Renal cortex interstitium (tissue), 11 donors: ENCODE measurements around the gene ATXN1. TPM values are rescaled to one million over a fixed set of nuclear protein-coding genes. Genes with fewer than 3 reads are reported as not detected.
"Not testable (repeated sequence)": the region's sequence is repeated elsewhere in the genome, so short reads cannot be mapped to it uniquely, and the experiment has no call there.

Experiments used
- DNase-seq, 11 donors: peaks; one replicate each; pipeline ENCODE4 v3.0.0-alpha.2; 2013; ENCODE audit warnings: low read depth in 9 of 11, low spot score in 4 of 11; ENCODE audit errors: extremely low read depth in 1 of 11
- polyA plus RNA-seq, 3 donors: library from polyadenylated mRNA; unstranded; fragments of 120-200 nt; gene quantifications; one replicate each; pipeline ENCODE4 v1.2.1, GENCODE V29; 2013; ENCODE audit not compliant: insufficient read length in 3 of 3

ATXN1 gene
- polyA plus RNA-seq, 3 donors, result 19.3 to 21.9 (median 19.4) TPM

DNA sequence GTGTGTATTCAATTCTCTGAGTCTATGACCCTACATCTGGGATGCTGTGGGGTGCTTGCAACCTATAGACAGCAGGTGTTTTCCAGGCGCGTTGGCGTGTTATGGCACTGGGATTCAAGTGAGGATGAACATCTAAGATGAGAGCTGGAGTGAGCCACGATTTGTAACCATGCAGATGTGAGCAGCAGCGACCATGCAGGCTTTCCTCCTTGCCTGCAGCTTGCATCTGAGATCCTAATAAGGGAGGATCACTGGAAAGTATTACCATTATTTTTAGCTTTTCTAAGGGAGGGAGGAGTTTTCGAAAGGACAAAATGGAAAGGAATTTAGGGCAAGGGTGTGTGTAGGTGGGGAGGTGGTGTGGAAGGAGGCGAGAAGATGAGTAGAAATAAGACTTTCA is 216.7 kb downstream of the ATXN1 start:
- no peak for DNase-seq

- peak in 10 of 11 donors; percentile 47 to 85 (median 70) for DNase-seq
These were observed 217.3 kb downstream of the ATXN1 start for GRCh38 chr6:16544006-16544405.

- peak in 3 of 11 donors; percentile 13 to 43 (median 35) for DNase-seq
These were observed 217.7 kb downstream of the ATXN1 start for GRCh38 chr6:16543521-16543920.

DNA sequence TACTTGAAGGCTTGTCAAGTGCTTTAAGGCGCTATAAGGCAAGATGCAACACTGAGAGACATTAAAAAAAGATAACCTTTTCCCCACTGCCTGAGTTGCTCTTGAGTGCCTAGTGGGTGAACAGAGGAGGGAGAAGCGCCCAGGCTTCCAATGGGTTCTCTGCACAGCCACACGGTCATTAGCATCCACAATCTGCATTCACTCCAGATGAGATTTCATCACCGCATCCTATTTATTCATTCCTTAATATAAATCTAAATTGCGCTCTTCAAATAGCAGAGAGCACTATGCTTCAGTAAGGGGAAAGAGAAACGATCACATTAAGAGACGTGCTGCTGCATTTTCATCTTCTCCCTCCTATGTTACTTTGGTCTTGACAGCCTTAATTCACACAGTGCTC is 219.2 kb downstream of the ATXN1 start:
- no peak for DNase-seq

DNA sequence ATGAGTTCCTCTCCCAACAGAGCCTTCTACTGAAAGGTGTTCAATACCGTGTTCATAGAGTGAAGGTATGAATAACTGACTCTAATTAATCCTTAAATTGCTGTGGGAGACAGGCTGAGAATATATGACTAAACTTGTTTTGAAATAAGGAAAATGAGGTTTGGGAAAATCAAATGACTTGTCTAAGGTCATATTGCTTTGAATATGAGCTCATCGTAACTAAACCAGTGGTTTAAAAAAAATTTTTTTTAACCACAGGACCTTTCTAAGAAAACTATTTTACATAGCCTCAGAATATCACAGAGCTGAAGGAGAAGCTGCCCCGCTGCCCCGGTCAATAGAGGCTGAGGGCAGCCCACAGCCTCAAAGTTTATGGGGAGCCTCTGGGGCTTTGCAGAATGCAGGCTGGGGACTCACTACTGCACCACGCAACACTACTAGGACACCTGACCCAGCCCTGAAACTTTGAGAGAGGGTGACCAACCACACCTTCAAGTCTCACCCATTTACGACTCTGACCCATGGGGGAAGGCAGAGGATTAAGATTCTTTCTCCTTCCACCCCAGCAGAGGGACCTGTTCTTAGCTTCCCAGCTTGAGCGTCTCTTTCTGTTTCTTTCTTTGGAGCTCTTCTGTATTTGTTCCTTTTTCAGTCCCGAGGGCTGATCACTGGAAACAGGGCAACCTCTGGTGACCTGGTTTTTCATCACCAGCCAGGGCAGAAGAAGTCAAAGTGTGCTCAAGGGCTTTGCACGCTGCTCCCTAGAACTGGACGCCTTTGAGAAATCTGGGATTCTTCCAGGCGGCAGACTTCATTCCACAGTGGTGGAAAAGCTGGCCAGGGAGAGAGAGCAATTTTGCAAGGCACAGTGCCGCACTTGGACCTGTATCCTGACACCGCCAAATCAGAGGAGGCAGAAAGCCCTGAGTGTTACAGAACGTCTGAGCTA is 220.2 kb downstream of the ATXN1 start:
- no peak for DNase-seq

- DNase-seq, result not testable (repeated sequence)
These were observed 220.9 kb downstream of the ATXN1 start for GRCh38 chr6:16540383-16540782.

DNA sequence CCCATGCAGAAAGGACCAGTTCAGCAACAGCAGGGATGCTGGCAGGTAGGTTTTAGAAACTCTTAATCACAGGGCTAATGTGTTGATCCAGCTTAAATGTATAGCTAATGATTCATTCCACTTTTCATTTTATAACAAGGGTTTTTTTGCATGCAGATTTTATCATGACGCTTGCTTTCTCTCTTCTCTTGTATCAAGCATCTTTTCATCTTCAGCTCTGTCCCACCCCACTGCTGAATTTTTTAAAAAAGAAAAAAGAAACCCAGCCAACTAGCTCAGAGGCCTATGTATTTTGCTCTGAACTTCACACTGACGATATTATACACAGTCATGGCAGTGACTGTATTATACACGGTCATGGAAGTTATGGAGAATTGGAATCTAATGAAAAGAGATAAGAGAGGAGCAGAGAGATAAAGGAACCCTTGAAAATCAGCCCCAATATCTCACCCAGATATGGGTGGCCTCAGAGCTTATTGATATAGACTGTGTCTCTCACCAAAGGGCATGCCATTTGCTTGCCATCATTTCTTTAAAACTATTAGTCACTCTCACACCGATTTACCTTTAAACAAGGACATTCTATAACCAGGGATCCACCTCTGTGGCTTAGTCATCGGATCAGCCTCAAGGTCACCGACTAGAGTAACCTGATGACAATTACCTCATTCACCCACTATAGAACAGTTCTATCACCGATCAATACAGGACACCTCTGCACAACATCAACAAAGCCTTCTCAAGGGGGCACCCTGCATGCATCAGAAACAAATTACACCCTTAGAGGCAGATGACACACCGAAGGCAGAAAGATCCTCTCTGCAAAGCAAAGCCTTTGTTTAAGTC is 222.0 kb downstream of the ATXN1 start:
- DNase-seq, result no peak

DNA sequence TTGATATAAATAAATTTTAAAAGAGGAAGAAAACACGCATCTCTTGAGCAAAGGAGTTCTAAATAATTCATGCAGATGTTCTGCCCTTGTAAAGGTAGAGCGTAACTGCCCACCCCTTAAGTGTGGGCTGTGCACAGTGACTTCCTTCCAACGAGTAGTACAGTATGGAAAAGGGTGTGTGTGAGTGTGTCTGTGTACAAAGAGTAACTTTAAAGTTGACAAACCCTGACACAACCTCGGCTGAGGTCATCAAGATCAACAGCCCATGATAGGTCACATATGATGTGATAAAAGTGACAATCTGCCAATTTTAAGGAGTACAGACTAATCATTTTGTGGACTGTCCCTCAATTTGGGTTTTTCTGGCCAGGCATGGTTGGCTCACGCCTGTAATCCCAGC is 225.7 kb downstream of the ATXN1 start:
- no peak for DNase-seq

DNA sequence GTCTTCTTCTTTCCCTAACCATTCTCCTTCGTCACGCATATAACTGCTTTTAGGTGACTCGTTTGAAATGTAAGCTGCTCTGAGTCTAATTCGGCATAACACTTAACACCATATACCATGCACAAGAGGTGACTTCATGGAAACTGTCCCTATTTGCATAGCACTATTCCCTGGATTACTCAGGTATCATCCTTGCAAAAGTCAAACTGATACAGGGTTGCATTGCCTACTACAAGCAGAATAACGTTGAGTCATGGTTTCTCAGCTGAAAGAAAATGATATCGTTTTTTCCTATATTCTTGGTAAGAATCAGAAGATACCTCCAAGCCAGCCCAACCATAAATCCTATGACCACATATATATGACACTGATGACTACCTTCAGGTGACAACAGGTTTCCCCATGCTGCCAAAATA is 227.5 kb downstream of the ATXN1 start:
- DNase-seq, result no peak

DNA sequence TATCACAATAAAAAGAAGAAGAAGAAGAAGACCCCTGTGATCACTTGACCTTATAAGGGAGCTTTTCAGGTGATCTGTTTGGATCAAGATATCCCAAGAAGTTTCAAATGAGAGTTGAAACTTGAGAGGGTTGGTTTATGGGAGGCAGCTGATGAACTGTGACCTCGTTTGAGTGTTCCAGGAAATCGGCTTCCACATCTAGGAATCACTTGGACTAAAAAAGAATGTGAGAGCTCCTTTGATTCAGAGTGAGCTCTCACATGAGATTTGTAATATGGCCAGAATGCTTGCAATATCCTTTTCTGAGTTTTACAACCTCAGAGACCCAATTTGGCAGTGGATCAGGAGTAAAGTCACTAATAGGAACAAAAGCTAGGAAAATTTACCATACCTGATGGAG is 228.1 kb downstream of the ATXN1 start:
- DNase-seq, result no peak

DNA sequence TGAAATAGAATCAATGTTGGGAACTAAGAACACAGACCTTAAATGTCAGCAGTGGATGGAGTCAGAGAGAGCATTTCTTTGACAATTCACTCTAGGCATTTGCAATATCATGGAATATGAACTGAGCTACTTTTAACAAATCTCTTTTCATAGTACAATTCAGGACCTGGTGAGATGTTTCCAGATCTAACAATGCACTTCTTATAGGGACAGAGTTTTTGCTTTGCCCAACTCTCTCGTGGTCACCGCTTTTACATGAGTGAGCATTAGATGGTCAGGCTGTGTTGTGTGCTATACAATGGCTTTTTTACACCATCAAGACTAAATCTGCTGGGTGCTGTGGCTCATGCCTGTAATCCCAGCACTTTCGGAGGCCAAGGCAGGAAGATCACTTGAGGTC is 233.6 kb downstream of the ATXN1 start:
- no peak for DNase-seq

GRCh38 chr6:16524380-16524707 is 236.9 kb downstream of the ATXN1 start:
- no peak for DNase-seq

GRCh38 chr6:16523606-16524379 is 237.5 kb downstream of the ATXN1 start:
- no peak for DNase-seq

DNA sequence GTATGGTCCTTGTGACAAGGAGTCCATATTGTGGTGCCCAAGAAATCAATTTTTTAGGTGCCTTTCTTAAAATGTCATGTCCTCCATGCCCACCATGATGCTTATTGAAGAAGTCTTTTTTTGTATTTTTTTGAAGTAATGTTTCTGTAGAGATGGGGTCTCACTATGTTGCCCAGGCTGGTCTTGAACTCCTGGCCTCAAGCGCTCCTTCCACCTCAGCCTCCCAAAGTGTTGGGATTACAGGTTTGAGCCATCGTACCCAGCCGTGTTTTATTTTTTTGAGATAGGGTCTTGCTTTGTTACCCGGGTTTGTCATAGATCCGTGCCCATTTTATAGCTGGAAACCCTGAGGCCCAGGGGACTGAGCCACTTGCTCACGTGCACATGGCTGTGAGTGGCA is 238.3 kb downstream of the ATXN1 start:
- no peak for DNase-seq

DNA sequence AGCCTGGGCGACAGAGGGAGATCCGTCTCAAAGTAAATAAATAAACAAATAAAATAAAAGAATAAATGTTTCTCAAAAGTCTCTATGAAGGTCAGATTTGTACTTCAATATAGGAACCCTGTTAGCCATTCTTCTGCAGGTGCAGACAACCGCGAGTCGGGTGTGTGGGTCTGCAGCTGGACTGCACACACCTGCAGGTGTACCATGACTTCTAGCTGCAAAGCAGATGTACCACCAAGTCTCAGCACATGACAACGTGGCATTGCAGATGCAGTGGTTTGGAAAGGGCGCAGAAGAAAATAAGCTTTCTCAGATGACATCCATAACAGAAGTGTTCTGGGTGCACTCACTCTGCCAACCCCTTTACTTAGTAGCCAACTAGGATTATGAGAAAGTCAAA is 239.7 kb downstream of the ATXN1 start:
- DNase-seq, result no peak

DNA sequence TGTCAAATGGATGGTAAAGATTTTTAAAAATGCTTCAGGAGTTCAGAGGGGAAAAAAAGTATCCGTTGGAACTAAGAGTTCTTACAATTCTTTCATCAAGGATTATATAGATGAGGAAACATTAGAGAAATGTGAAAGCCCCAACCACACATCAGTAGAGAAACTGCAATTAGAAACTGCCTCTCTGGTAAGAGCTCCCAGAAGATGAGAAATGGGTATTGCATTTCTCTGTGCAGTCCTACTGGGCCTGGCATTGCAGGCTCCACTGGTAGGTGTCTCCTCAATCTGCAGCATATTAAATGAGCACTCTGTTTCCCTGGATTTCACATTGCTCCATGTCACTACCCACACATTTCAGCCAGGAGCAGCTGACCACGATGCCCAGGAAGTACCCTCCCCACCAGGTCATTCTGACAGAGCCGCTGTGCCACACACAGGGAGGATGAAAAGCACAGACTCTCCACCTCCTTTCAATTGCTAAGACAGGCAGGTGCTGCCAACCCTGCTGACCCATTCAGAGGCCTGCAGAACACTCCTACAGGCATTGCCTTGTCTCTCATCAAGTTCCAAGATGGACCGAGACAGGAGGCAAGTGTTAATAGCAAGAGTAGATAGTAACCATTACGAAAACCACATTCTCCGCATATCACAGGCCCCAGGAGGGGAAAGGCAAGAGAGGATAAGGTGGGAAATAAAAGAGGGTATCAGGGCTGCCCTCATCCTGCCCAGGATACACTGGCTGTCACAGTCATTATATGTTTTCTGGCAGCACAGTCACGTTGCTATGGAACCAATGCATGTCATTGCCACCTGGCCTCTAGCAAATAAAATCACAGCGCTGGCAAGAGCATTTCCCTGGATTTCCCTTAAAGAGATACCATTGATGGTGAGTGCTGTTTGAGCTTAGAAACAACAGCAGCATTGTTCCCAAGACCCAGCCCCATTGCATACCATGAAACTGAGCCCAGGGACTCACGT is 241.7 kb downstream of the ATXN1 start:
- DNase-seq, result no peak

DNA sequence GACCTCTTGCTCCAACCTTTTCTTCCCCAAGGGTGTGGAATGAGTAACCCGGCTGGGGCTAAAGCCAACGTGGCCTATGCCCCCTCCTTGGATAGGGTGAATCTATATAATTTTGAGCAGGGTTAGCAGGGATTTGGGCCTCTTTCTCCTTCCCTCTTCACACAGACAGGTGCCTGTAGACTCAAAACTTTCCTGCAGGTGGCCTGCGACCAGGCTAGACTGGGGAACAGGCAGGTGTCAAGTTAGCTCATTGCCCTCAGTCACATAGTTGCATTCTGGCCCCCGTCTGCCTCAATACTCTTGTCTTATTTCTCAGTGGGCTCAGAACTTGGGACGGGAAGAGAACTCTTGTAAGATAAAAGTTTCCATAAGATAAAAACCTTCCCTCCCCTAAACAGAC is 243.0 kb downstream of the ATXN1 start:
- no peak for DNase-seq

- DNase-seq, result peak in 2 of 11 donors; percentile 58 to 60
These were observed 247.0 kb downstream of the ATXN1 start for GRCh38 chr6:16514249-16514648.
